Subcutaneous abdominal adipose tissue (tissue), 5 donors: ENCODE measurements around the gene CCDC24.

ENCODE experiments used
- H3K27ac ChIP-seq: one replicate; pipeline ENCODE4 v1.7.0; 2013; ENCODE audit warnings: low read depth, mild to moderate bottlenecking, inconsistent platforms, low read length, moderate library complexity
- H3K27me3 ChIP-seq, 5 donors: one replicate each; pipeline ENCODE4 v1.7.0; 2013; ENCODE audit warnings: low read length in 5 of 5, inconsistent platforms in 1 of 5; ENCODE audit not compliant: control insufficient read depth in 5 of 5, insufficient read depth in 4 of 5
- H3K36me3 ChIP-seq, 5 donors: one replicate each; pipeline ENCODE4 v1.7.0; 2013; ENCODE audit warnings: low read length in 5 of 5; ENCODE audit not compliant: control insufficient read depth in 5 of 5, insufficient read depth in 5 of 5
- H3K4me1 ChIP-seq, 5 donors: one replicate each; pipeline ENCODE4 v1.7.0; 2013; ENCODE audit warnings: low read length in 5 of 5, mild to moderate bottlenecking in 3 of 5, moderate library complexity in 1 of 5; ENCODE audit not compliant: control insufficient read depth in 5 of 5, insufficient read depth in 5 of 5
- H3K4me3 ChIP-seq, 5 donors: one replicate each; pipeline ENCODE4 v1.7.0; 2013; ENCODE audit warnings: low read length in 5 of 5, low read depth in 1 of 5
- H3K9ac ChIP-seq, 5 donors: one replicate each; pipeline ENCODE4 v1.7.0; 2013; ENCODE audit warnings: low read length in 5 of 5, mild to moderate bottlenecking in 4 of 5, moderate library complexity in 3 of 5
- H3K9me3 ChIP-seq, 5 donors: one replicate each; pipeline ENCODE4 v1.7.0; 2013; ENCODE audit warnings: low read length in 5 of 5; ENCODE audit not compliant: control insufficient read depth in 5 of 5
- donor health status: healthy.
- donor health status: healthy.
- donor health status: healthy.
- donor health status: healthy.
- donor health status: healthy.

CCDC24 gene

DNA sequence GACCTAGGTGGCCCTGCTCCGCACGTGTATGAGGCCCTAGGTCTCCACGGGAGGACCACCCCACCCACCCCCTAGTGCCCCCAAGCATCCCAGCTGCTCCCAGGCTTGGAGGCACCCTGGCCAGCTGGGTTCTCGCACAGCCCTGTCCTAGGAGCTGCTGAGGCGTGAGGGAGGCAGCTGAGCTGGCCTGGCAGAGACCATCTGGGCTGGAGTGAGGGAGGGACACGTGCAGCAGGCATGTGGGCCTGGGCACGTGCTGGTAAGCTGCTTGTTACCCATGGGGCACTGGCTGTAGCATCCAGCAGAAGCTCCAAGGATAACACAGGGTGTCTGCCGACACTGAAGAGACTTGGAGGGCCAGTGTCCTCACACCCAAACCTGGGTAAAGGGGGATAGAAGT is 29.8 kb downstream of the CCDC24 start:
- Histone ChIP-seq H3K27me3 (peaks cover 0 to 13% (median 0%) of the 10 kb centered on the region in 5 donors), H3K4me3 (no peak overlapping the region), H3K9me3 (no peaks in the 10 kb centered on the region), H3K27ac (no peak overlapping the region), H3K36me3 (no peaks in the 10 kb centered on the region), H3K4me1 (no peaks in the 10 kb centered on the region), H3K9ac (no peak overlapping the region)

DNA sequence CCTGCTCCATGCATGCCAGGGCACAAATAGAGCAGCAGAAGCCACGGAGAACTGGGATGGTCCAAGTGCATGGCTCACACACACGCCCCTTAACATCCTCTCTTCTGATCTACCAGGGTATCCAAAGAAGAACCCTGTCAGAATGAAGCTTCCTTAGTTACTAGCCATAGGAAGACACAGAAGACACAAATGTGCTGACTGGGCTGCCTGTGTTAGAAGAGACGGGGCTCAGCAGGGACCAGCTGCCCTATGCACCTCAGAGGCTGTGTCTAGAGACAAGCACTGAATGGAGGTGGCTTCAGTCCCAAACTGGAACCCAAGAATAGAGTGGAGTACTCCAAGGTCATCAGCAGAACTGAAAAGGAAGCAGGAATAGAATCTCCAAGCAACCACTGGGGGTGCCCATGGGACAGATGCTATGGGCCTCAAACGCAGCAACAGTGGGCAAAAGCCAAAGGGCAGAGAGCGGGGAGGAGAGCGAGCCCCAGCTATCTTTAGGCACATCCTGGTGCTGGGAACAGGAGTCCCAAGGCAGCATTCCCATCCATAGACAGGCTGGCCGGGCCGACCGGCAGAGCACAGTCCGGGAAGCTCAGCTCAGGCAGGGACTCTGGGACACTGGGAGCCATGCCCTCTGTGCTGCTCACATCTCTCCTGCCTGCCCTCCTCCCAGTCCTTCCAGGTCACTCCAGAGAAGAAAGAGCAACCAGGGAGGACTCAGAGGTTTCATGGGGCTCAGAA is 30.4 kb downstream of the CCDC24 start:
- Histone ChIP-seq H3K27me3 (peaks cover 0 to 11% (median 0%) of the 10 kb centered on the region in 5 donors), H3K9ac (no peak overlapping the region), H3K4me1 (no peaks in the 10 kb centered on the region), H3K4me3 (no peak overlapping the region), H3K36me3 (no peaks in the 10 kb centered on the region), H3K9me3 (no peaks in the 10 kb centered on the region), H3K27ac (no peak overlapping the region)

DNA sequence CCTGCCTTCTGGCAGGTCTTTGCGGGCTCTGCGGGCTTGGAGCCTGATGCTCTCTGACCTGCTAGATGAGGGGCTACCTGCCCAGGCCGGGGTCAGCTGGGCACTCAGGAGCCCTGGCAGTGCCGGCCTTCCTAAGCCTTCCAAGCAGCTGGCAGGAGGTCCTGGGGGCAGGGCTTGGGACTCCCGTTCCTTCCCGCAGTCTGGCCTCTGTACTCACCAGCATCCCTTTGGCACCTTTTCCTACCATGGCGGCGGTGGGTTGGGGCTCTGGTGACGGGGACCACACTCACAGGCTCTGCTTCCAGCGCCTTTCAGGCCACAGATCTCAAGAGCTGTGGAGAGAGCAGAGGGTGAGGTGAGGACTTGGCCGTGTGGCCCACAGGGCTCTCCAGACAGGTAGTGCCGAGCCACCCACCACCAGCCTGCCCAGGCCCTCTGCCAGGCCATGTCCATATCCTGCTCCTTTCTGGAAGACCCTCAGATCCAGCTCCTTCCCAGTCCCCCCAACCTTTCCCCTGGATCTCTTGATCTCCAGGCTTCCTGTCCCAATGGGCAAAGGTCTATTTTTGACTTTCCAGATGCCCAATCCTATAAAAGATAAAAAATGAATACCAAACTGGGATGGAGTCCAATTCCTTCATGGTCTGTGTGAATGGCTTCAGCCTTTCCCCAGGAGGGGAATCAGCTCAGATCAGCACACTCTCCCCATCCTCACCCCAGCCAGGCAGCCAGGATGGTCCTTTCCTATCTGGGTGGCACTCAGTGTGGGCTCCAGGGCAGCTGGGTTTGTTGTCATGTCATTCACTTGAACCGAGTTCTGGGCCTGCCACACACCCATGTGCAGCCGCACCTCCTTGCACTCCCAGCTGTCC is 32.9 kb downstream of the CCDC24 start:
- Histone ChIP-seq H3K4me1 (peaks cover 0 to 4% (median 3%) of the 10 kb centered on the region in 5 donors), H3K27ac (no peak overlapping the region), H3K9me3 (no peaks in the 10 kb centered on the region), H3K4me3 (no peak overlapping the region), H3K36me3 (no peaks in the 10 kb centered on the region), H3K27me3 (peaks cover 0 to 2% (median 0%) of the 10 kb centered on the region in 5 donors), H3K9ac (no peak overlapping the region)

DNA sequence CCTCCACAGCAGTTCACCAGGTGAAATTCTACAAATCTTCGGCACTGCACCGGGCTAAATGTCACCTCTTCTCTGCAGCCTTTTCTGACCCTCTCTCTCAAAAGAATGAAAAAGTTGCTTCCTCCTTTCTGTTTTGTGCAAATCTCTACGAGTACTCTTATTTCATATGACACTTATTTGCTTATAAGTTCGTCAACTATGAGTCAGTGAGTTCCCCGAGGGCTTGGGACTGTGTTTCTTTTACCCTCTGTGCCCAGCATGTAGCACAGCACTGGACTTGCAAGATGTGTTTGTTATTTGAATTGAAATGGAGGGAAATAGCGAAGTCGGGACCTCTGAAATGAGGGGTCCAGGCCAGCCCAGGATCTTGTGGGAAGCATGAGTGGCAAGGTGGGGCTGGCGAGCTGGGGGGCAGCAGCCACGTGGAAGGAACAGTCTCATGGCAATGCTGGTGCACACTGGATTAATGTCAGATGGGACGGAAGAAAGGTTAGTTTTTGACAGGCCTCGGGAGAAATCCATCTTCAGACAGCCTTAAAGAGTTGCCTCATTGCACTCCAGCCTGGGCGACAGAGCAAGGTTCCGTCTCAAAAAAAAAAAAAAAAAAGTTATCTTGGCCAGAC is 33.6 kb downstream of the CCDC24 start:
- no peak overlapping the region for H3K9ac ChIP-seq

DNA sequence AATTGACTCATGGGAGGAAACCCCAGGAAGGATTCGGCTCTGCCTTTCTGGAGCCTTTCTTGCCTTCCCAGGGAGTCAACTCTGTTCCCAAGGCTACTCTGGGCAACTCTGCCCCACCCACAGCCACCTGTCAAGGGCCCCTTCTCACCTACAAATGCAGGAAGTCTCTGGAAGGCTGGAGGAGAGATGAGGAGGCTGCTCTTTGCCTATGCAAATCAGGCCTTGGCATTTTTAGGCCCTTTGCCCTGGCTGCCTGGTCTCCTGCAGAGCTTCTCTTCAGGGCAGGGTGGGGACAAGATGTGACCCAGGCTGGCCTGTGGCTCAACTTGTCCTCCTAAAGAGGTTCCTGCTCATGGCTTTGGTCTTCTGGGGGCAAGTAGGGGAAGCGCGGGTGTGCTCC is 34.4 kb downstream of the CCDC24 start:
- Histone ChIP-seq H3K36me3 (no peaks in the 10 kb centered on the region), H3K4me3 (no peak overlapping the region), H3K27me3 (peaks cover 0 to 2% (median 0%) of the 10 kb centered on the region in 5 donors), H3K9ac (no peak overlapping the region), H3K27ac (no peak overlapping the region), H3K4me1 (peaks cover 0 to 14% (median 13%) of the 10 kb centered on the region in 5 donors), H3K9me3 (no peaks in the 10 kb centered on the region)

More for the DNA sequence above, 33.6 kb downstream of the CCDC24 start:
- no peak overlapping the region for H3K4me3 ChIP-seq
- H3K9me3 ChIP-seq: no peaks in the 10 kb centered on the region
- no peaks in the 10 kb centered on the region for H3K36me3 ChIP-seq
- H3K4me1 ChIP-seq: peaks cover 0 to 9% (median 8%) of the 10 kb centered on the region in 5 donors
- no peak overlapping the region for H3K27ac ChIP-seq
- peaks cover 0 to 2% (median 0%) of the 10 kb centered on the region in 5 donors for H3K27me3 ChIP-seq

DNA sequence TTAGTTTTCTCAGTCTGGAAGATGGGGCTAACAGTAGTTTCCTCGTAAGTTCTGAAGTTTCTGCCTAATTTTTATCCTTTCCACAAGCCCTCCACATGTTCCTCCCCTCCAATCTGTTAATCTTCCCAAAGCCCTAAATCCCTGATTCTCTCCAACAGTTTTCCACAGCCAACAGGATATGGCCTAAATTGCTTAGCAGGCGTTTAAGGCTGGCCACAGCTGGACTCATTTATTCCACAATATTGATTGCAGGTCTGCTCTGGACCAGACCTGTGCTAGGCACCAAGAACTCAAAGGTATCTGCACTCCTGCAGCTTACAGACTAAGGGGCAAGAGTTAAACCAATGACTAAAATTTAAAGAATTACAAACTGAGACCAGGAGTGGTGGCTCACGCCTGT is 35.9 kb downstream of the CCDC24 start:
- H3K4me1 ChIP-seq: peaks cover 0 to 28% (median 21%) of the 10 kb centered on the region in 5 donors
- no peaks in the 10 kb centered on the region for H3K9me3 ChIP-seq
- H3K27ac ChIP-seq: no peak overlapping the region
- no peak overlapping the region for H3K4me3 ChIP-seq
- H3K36me3 ChIP-seq: no peaks in the 10 kb centered on the region
- peak overlapping the region in 1 of 5 donors; percentile 35 for H3K9ac ChIP-seq
- peaks cover 0 to 2% (median 0%) of the 10 kb centered on the region in 5 donors for H3K27me3 ChIP-seq

DNA sequence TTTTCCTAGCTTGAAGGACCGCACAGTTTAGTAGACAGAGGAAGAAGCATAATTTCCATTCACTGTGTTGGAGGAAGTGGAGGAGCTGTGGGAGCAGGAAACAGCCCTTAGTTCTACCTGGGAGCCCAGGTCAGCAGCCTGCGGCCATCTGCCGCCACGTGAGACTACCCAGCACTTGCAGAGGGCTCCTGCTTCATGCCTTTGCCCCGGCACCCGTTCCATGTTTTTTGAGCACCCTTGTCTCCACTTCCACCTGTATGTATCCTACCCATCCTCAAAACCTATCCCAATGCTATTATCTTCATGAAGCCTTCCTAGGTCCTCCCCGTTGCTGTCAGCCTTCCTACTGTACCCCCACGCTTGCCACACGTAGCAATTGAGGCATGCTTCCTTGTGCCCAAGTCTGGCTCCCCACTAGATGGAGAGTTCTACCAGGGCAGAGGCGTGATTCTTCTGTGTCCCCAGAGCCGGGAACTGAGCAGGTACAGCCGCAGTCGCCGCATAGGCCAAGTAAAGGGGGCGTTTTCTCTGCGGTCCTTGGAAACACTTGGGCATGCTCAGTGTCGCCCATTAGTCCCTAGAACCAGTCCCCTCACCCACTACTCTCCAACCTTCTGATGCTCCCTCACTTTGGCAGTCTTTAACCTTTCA is 38.0 kb downstream of the CCDC24 start:
- Histone ChIP-seq H3K4me3 (peak overlapping the region; percentile 79 to 89 (median 82)), H3K9ac (peak overlapping the region in 4 of 5 donors; percentile 68 to 88 (median 76)), H3K27me3 (no peaks in the 10 kb centered on the region), H3K27ac (peak overlapping the region; percentile 23), H3K9me3 (no peaks in the 10 kb centered on the region), H3K36me3 (no peaks in the 10 kb centered on the region), H3K4me1 (peaks cover 0 to 28% (median 21%) of the 10 kb centered on the region in 5 donors)

DNA sequence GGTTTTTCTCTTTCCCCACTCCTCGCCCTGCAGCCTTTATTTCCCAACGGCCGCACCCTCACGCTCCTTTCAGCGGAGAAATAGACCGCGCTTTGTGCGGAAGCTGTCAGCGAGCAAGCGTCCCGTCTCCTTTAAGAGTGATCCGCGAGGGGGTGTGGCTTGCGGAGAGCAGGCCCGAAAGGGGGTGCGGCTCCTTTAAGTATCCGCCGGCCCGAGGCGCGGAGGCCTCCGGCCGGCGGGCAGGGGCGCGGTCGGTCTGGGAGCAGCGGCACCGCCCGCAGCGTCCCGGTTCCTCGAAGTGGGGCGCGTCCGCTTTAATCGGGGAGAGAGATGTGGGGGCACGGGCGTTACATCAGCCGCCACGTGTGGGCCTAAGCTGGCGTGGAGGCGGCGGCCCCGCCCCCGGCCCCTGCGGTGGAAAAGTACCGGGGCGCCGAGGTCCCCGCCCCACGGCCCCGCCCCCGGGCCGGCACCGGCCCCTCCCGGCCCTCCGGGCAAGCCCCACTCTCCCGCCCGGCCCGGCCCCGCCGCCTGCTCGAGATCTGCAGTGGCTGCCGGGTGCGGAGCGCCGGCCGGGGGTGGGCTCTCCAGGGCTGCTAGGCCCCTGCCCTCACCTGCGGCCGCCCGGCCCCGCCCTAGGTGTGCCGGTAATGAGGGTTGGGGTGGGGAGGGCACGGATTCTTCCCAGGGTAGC is 38.7 kb downstream of the CCDC24 start:
- Histone ChIP-seq H3K4me3 (peak overlapping the region; percentile 79 to 89 (median 82)), H3K9ac (peak overlapping the region in 4 of 5 donors; percentile 68 to 88 (median 76)), H3K27me3 (no peaks in the 10 kb centered on the region), H3K4me1 (peaks cover 0 to 30% (median 21%) of the 10 kb centered on the region in 5 donors), H3K36me3 (no peaks in the 10 kb centered on the region), H3K27ac (peak overlapping the region; percentile 23), H3K9me3 (no peaks in the 10 kb centered on the region)

DNA sequence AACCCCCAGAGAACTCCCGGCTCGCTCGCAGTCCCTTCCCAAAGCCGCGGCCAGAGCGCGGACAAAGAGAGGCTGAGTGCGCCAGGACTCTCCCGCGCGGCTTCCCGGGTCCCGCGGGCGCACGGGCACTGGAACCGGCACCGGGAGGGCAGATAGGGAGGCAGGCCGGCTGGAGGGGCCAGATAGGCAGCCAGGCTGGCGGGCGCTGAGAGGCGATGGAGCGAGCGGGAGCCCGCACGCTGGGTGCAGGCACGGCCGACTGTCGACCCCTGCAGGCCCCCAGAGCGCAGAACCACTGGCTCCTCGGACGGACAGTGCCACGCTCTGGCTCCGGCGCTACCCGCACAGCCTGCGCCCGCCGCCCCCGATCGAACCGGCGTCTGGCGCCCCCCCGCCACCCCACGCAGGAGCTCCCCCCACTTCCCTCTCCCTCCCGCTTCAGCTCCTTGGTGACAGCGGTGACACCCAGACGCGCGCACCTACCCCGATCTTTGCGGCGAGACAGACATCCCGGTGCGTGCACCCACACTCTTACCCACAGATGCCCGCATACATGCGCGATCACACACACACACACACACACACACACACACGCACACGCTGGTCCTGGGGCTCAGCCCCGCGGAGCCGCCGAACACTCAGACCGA is 39.3 kb downstream of the CCDC24 start:
- H3K36me3 ChIP-seq: no peaks in the 10 kb centered on the region
- no peaks in the 10 kb centered on the region for H3K27me3 ChIP-seq
- H3K9ac ChIP-seq: peak overlapping the region in 4 of 5 donors; percentile 53 to 71 (median 60)
- H3K9me3 ChIP-seq: no peaks in the 10 kb centered on the region
- peaks cover 0 to 37% (median 26%) of the 10 kb centered on the region in 5 donors for H3K4me1 ChIP-seq
- peak overlapping the region in 4 of 5 donors; percentile 74 to 84 (median 80) for H3K4me3 ChIP-seq
- no peak overlapping the region for H3K27ac ChIP-seq
